GM23338 (cell line): ENCODE data around the gene ANKRD11. TPM values are rescaled to one million over a fixed set of nuclear protein-coding genes. Genes with fewer than 3 reads are reported as not detected.

ENCODE experiments used
- ATAC-seq: fragments of 200-7000 bp; cut with Tn5 transposase; 3 replicates; pipeline ENCODE4 v1.9.1; 2020
- DNase-seq: peaks from one replicate; pipeline ENCODE4 v3.0.0-alpha.2; 2015; ENCODE audit warnings: low spot score
- H2AFZ ChIP-seq: fragments of 200-600 bp; sonication (generic); 2 replicates; pipeline ENCODE4 v1.8.0; 2016; ENCODE audit warnings: antibody characterized with exemption, mild to moderate bottlenecking, moderate library complexity
- H3F3A ChIP-seq: fragments of 200-600 bp; sonication (generic); replicated peaks from 2 replicates; pipeline ENCODE4 v1.8.0; 2017; ENCODE audit warnings: antibody characterized with exemption, mixed run types, low read depth
- H3K27ac ChIP-seq: fragments of 200-600 bp; sonication (generic); 2 replicates; pipeline ENCODE4 v1.6.1; 2016; ENCODE audit warnings: low read depth
- H3K27me3 ChIP-seq: fragments of 200-600 bp; sonication (generic); 2 replicates; pipeline ENCODE4 v1.8.0; 2016; ENCODE audit warnings: mild to moderate bottlenecking, mixed run types, moderate library complexity; ENCODE audit not compliant: insufficient read depth
- H3K36me3 ChIP-seq: fragments of 200-600 bp; sonication (generic); 2 replicates; pipeline ENCODE4 v1.8.0; 2016; ENCODE audit warnings: mild to moderate bottlenecking; ENCODE audit not compliant: insufficient read depth
- H3K4me1 ChIP-seq: fragments of 200-600 bp; sonication (generic); 2 replicates; pipeline ENCODE4 v1.8.0; 2016; ENCODE audit warnings: mild to moderate bottlenecking, moderate library complexity; ENCODE audit not compliant: insufficient read depth
- H3K4me2 ChIP-seq: fragments of 200-600 bp; sonication (generic); 2 replicates; pipeline ENCODE4 v1.7.1; 2017; ENCODE audit warnings: mixed run types
- H3K4me3 ChIP-seq: fragments of 200-600 bp; sonication (generic); 2 replicates; pipeline ENCODE4 v1.6.1; 2016; ENCODE audit warnings: mixed run types
- H3K79me2 ChIP-seq: fragments of 200-600 bp; sonication (generic); replicated peaks from 2 replicates; pipeline ENCODE4 v1.8.0; 2017; ENCODE audit warnings: mild to moderate bottlenecking; ENCODE audit not compliant: insufficient read depth
- H3K9me2 ChIP-seq: fragments of 200-600 bp; sonication (generic); 2 replicates; pipeline ENCODE4 v1.8.0; 2017; ENCODE audit not compliant: insufficient read depth
- H4K20me1 ChIP-seq: fragments of 200-600 bp; sonication (generic); replicated peaks from 2 replicates; pipeline ENCODE4 v1.8.0; 2017; ENCODE audit warnings: mild to moderate bottlenecking; ENCODE audit not compliant: insufficient read depth
- H3K27ac Mint-ChIP-seq: 2 replicates; pipeline ENCODE4 v1.8.0; 2020; ENCODE audit warnings: inconsistent platforms, mild to moderate bottlenecking, moderate library complexity, mixed read lengths
- H3K27me3 Mint-ChIP-seq: 3 replicates; pipeline ENCODE4 v1.8.0; 2022; ENCODE audit warnings: low read depth, mild to moderate bottlenecking, moderate library complexity, mixed read lengths, inconsistent platforms; ENCODE audit not compliant: insufficient read depth, poor library complexity
- H3K36me3 Mint-ChIP-seq: 3 replicates; pipeline ENCODE4 v1.8.0; 2021; ENCODE audit warnings: low read depth, mild to moderate bottlenecking, inconsistent platforms, moderate library complexity, mixed read lengths
- H3K4me1 Mint-ChIP-seq: 3 replicates; pipeline ENCODE4 v1.8.0; 2020; ENCODE audit warnings: mild to moderate bottlenecking, inconsistent platforms, mixed read lengths
- H3K4me3 Mint-ChIP-seq: 3 replicates; pipeline ENCODE4 v1.8.0; 2021; ENCODE audit warnings: moderate library complexity, mild to moderate bottlenecking, inconsistent platforms, mixed read lengths
- H3K9me3 Mint-ChIP-seq: 3 replicates; pipeline ENCODE4 v1.8.0; 2020; ENCODE audit warnings: moderate library complexity, mild to moderate bottlenecking, inconsistent platforms, mixed read lengths
- CREB1 ChIP-seq: fragments of 250-450 bp; sonication (Bioruptor Pico); IDR thresholded peaks from 2 replicates; pipeline ENCODE4 v1.5.0; 2020; ENCODE audit warnings: low read depth, mild to moderate bottlenecking, moderate library complexity
- CTCF ChIP-seq, 2 experiments: fragments of 200-600 bp in 1 of 2; sonication (generic) in 1 of 2; conservative IDR thresholded peaks; 2 replicates each; pipeline versions ENCODE4 v1.5.1 to v1.6.1; 2016 to 2017; ENCODE audit warnings: antibody characterized with exemption in 2 of 2, low read depth in 2 of 2, mild to moderate bottlenecking in 2 of 2, moderate library complexity in 1 of 2
- EZH2 ChIP-seq: fragments of 200-600 bp; sonication (generic); IDR thresholded peaks from one replicate; pipeline ENCODE4 v1.8.0; 2017; ENCODE audit warnings: antibody characterized with exemption, mild to moderate bottlenecking, low read depth; ENCODE audit not compliant: unreplicated experiment
- JUNB ChIP-seq: IDR thresholded peaks from one replicate; pipeline ENCODE4 v1.6.1; 2016; ENCODE audit warnings: antibody characterized with exemption; ENCODE audit not compliant: unreplicated experiment
- ZNF331 ChIP-seq: fragments of 250-450 bp; sonication (Bioruptor Pico); IDR thresholded peaks from 2 replicates; pipeline ENCODE4 v1.5.0; 2020; ENCODE audit warnings: low read depth, mild to moderate bottlenecking, moderate library complexity
- polyA plus RNA-seq: library from polyadenylated mRNA; unstranded; fragments of >200 nt; fragmentation: Nextera tagmentation; extraction: Ambion mirVana; gene quantifications from 2 replicates; pipeline ENCODE4 v1.2.1, GENCODE V29; 2016
- total RNA-seq: library from RNA; depleted of rRNA; stranded (reverse); fragments of >200 nt; shearing (Covaris generic); gene quantifications from 2 replicates; pipeline ENCODE4 v1.2.3, GENCODE V29; 2014
- TF ChIP-seq, protein P1 (sequence below): IDR thresholded peaks from 2 replicates; pipeline ENCODE4 v1.6.1; 2016; ENCODE audit warnings: antibody characterized with exemption
- TF ChIP-seq, protein P2 (sequence below): IDR thresholded peaks from one replicate; pipeline ENCODE4 v1.6.1; 2018; ENCODE audit warnings: antibody characterized with exemption; ENCODE audit not compliant: unreplicated experiment

ANKRD11 gene
- total and polyA plus RNA-seq, 2 experiments from 2014 or later, result 130 to 159 TPM

DNA sequence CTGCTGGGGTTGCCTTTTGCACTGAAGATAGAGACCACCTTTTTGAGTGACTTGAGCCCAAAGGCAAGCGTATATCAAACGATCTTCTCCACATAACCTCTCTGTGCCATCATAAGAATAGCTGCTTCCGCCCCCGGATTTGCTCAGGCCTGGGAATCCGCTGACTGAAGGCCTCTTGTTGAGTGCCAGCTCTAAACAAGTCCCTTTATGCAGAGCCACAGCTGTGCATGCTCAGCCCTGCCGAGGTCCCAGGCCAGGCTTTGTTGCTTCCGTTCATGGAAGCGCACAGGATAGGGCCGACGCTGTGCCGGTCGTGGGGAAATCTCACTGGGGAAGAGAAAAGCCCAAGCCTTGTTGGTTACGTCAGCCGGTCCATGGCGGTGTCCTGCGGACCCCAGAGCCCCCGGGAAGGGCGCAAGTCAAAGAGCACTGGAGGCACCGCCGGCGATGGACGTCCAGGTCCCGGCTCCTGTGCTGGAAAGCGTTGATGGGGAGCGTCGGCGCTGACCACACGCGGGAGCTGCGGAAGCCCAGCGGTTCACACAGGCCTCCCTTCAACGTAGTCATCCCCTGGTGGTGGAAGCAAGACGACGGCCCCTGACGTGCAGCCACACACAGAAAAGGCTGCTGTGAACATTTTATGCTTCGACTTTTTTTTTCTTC lies 46.7 kb upstream of the ANKRD11 start (continued):
- TF ChIP-seq CTCF (conservative IDR thresholded peaks at IDR 0.05; ENCODE audit: low read depth in 2 of 2) (no peak), CREB1 (no peak), JUNB (no peak), ZNF331 (CRISPR knock-in tag) (no peak), EZH2 (no peak)
- TF ChIP-seq, protein P1, sequence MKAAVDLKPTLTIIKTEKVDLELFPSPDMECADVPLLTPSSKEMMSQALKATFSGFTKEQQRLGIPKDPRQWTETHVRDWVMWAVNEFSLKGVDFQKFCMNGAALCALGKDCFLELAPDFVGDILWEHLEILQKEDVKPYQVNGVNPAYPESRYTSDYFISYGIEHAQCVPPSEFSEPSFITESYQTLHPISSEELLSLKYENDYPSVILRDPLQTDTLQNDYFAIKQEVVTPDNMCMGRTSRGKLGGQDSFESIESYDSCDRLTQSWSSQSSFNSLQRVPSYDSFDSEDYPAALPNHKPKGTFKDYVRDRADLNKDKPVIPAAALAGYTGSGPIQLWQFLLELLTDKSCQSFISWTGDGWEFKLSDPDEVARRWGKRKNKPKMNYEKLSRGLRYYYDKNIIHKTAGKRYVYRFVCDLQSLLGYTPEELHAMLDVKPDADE, result no peak
- TF ChIP-seq, protein P2, sequence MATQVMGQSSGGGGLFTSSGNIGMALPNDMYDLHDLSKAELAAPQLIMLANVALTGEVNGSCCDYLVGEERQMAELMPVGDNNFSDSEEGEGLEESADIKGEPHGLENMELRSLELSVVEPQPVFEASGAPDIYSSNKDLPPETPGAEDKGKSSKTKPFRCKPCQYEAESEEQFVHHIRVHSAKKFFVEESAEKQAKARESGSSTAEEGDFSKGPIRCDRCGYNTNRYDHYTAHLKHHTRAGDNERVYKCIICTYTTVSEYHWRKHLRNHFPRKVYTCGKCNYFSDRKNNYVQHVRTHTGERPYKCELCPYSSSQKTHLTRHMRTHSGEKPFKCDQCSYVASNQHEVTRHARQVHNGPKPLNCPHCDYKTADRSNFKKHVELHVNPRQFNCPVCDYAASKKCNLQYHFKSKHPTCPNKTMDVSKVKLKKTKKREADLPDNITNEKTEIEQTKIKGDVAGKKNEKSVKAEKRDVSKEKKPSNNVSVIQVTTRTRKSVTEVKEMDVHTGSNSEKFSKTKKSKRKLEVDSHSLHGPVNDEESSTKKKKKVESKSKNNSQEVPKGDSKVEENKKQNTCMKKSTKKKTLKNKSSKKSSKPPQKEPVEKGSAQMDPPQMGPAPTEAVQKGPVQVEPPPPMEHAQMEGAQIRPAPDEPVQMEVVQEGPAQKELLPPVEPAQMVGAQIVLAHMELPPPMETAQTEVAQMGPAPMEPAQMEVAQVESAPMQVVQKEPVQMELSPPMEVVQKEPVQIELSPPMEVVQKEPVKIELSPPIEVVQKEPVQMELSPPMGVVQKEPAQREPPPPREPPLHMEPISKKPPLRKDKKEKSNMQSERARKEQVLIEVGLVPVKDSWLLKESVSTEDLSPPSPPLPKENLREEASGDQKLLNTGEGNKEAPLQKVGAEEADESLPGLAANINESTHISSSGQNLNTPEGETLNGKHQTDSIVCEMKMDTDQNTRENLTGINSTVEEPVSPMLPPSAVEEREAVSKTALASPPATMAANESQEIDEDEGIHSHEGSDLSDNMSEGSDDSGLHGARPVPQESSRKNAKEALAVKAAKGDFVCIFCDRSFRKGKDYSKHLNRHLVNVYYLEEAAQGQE, result no peak

GRCh38 chr16:89536371-89536770 lies 46.0 kb upstream of the ANKRD11 start:
- peaks cover 63% of the 10 kb centered on the region for H3K36me3 Mint-ChIP-seq
- H3K9me2 ChIP-seq, result no peaks in the 10 kb centered on the region
- H3F3A ChIP-seq, result 0 out of 2 replicates have a peak, but pooled peaks cover 7% of the 10 kb centered on the region
- ATAC-seq (no peak), DNase-seq (no peak)
- no peaks in the 10 kb centered on the region for H3K27me3 ChIP-seq
- H4K20me1 ChIP-seq, result peaks cover 19% of the 10 kb centered on the region
- 0 out of 2 replicates have a peak, but pooled peaks cover 5% of the 10 kb centered on the region for H3K79me2 ChIP-seq
- H3K4me3 ChIP-seq, result no peak overlapping the region
- H2AFZ ChIP-seq, result no peak overlapping the region
- no peaks in the 10 kb centered on the region for H3K4me1 Mint-ChIP-seq
- no peaks in the 10 kb centered on the region for H3K9me3 Mint-ChIP-seq
- no peak overlapping the region for H3K4me2 ChIP-seq
- H3K4me3 Mint-ChIP-seq, result no peak overlapping the region
- H3K36me3 ChIP-seq, result peaks cover 37% of the 10 kb centered on the region
- no peak overlapping the region for H3K27ac Mint-ChIP-seq
- TF ChIP-seq ZNF331 (CRISPR knock-in tag) (no peak), CTCF (conservative IDR thresholded peaks at IDR 0.05; ENCODE audit: low read depth in 2 of 2) (no peak)
- H3K4me1 ChIP-seq, result no peaks in the 10 kb centered on the region
- H3K27ac ChIP-seq, result no peak overlapping the region
- H3K27me3 Mint-ChIP-seq, result no peaks in the 10 kb centered on the region
